HG03439 (cell line): Measurements from ENCODE around the gene PGAP1.

Experiments used
- ATAC-seq: cut with Tn5 transposase; IDR thresholded peaks from one replicate; pipeline ENCODE4 v1.9.1; 2021; ENCODE audit warnings: mild to moderate bottlenecking, moderate library complexity; ENCODE audit not compliant: unreplicated experiment

Gene PGAP1, protein sequence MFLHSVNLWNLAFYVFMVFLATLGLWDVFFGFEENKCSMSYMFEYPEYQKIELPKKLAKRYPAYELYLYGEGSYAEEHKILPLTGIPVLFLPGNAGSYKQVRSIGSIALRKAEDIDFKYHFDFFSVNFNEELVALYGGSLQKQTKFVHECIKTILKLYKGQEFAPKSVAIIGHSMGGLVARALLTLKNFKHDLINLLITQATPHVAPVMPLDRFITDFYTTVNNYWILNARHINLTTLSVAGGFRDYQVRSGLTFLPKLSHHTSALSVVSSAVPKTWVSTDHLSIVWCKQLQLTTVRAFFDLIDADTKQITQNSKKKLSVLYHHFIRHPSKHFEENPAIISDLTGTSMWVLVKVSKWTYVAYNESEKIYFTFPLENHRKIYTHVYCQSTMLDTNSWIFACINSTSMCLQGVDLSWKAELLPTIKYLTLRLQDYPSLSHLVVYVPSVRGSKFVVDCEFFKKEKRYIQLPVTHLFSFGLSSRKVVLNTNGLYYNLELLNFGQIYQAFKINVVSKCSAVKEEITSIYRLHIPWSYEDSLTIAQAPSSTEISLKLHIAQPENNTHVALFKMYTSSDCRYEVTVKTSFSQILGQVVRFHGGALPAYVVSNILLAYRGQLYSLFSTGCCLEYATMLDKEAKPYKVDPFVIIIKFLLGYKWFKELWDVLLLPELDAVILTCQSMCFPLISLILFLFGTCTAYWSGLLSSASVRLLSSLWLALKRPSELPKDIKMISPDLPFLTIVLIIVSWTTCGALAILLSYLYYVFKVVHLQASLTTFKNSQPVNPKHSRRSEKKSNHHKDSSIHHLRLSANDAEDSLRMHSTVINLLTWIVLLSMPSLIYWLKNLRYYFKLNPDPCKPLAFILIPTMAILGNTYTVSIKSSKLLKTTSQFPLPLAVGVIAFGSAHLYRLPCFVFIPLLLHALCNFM

DNA sequence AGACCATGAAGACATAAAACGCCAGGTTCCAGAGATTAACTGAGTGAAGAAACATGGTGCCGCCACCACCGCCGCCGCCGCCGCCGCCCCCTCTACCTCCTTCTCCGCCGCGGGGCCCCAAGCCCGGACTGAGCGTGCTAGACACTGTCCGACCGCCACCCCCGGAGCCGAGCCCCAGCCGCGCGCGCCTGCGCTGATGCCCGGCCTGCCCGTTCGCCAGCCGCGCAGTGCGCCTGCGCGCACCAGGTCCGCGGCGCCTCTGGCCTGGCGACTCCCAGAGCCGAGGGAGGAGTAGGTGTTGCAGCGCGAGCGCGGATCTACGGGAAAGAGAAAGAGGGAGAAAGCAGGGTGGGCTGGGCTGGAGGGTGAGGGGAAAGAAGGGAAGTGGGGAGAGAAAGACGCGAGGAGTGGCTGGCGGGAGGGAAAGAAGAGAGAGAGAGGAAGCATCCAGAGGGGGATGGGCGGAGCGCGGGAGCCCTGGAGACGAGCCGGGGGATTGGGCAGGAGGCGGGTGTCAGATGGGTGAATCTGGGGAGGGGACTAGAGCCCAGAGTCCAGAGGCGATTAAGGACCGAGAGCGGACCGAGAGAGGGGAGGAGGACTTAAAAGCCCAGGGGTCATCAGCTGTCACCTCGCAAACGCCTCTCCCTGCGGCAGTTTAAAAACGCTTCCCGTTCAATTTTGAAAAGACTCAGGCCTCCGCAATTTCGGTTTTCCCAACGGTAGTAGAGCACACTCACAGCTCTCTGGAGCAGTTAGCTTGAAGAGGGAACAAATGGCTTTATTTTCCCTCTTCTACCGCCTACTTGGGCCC, at the start of gene PGAP1:
Gene PGAP1, minus strand, starts transcription at position 146 of the 814 bp plus-strand sequence. Its CDS starts 91 bp downstream, at position 55.
- peak; percentile 86 for ATAC-seq

DNA sequence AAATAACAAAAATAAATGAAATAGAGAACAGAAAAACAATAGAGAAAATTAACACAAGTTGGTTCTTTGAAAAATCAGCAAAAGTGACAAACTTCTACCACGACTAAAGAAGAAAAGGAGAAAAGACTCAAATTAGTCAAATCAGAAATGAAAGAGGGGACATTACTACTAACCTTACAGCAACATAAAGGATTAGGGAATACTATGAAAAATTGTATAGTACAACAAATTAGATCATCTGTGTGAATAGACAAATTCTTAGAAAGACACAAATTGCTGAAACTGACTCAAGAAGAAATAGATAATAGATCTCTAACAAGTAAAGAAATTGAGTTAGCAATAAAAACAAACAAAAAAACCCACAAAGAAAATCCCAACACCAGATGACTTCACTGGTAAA, 48.5 kb upstream of the PGAP1 start:
- ATAC-seq = no peak

DNA sequence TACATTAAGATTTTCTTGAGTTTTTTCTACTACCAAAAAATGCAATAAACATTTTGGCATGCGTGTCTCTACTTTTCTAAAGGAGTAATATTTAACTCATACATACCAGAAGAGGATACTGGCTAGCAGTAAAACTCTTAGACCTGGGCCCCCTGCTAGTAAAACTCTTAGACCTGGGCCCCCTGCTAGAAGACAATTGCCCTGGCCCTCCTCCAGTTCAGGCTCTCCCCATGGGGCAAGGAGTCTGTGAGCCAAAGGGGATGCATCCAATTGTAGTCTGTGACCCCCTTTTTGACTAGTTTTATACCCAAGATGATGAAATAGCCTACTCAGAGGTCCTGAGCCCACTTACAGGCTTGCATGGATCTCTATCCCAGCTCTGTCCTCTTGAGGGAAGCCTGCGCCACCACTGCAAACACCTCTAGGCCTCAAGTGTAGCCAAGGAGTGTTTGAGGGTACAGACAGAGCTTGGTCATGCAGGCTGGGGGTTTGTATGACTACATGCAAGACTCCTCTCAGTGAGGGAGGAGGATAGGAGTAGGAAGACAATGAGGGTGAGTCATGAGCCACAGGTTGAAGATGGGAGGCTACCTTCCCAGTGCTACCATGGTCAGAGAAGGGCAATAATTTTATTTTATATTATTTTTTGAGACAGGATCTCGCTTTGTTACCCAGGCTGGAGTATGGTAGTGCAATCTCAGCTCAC, 45.2 kb upstream of the PGAP1 start:
- no peak for ATAC-seq

DNA sequence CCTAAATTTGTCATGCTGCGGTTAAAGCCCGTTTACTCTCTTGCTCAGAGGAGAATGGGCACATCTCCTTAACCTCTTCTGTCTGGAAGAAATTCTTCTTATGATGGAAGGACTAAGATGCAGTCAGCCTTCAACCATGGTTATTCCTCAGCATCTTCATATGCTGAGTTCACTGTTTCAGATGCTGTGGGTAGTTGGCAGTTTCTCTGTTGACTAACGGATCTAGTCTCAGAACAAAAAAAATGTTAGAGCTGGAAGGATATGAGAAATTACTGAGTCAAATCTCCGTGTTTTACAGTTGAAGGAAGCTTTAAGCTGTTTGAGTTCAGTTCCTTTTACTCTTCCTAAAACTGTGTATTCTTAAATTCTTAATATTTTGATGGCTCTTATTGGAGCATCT, 43.6 kb upstream of the PGAP1 start:
- ATAC-seq = no peak

DNA sequence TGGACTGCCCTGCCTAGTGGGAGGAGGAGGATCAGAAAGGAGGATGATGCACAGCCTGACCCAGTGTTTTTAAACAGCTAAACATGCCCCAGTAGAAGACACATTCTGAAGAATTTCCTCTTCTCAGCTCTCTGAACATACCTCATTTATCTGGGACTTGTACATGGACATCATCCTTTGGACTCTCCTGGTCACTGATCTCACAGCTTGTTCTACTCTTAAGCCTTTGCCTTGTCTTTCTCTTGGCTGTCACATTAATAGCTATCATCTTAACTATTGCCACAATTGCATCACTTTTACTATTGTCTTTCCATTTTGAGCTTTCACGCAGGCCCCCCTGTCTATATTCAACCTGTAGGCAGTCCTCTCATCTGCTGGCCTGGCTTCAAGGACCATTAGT, 42.0 kb upstream of the PGAP1 start:
- ATAC-seq = no peak

DNA sequence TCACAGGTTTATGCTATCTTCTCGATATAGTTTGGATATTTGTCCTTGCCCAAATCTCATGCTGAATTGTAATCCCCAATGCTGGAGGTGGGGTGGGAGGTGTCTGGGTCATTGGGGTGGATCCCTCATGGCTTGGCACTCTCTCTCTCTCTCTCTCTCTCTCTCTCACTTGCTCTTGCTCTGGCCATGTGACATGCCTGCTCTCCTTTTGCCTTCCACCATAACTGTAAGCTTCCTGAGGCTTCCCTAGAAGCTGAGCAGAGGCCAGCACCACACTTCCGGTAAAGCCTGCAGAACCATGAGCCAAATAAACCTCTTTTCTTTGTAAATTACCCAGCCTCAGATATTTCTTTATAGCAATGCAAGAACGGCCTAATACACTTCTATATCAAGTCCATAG, 41.3 kb upstream of the PGAP1 start:
- ATAC-seq = no peak

DNA sequence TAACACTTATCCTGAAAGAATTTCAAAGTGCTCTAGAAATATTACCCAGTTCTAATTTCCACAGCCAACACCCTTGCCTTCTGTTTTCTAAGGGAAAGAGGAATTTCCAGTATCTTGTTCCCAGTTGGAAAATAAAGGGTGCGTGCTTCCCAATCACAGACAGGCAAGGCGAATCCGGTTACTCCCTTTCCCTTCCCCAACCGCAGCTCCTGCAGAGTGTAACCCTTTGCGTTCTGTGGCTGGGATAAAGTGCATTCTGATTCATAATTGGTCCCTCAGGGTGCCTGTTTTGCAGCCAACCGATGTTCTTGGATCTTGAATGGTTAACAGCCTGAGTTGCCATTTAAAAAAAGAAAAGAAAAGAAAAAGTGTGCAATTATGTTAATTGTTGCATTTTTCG, 40.6 kb upstream of the PGAP1 start:
- ATAC-seq = no peak

DNA sequence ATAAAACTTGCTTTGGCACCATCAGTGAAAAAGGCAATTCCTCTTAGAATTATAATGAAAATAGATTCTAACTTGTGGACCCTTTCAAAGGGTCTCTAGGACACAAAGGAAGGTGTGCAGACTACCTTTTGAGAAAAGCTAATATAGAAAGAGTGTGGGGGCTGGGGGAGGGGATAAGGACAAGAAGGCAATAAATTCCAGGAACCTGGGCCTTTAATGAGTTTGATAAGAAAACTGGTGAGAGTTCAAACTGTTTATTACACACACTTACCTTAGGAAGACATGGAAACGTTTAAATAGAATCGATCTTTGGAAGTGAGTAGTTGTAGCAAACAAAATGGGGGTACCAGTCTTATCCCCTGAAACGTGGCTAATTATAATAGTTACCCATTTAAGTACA, 39.6 kb upstream of the PGAP1 start:
- ATAC-seq = no peak

DNA sequence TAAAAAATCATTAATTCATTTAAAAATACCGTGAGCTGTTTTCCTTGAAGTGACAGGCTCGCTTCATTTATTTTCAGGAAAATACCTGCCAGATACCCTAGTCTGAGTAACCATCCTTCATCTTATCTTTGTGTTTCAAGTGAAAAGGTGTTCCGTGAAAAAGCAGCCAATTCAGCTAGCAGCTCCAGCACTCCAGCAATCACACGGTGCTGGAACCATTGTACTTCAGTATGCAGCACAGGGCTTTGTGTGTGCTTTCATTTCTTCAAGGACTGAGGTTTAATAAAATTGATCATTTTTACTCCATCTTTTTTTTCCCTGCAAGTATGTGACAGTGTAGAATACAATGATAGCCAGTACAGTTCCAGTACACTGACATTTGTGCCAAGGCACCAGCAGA, 39.1 kb upstream of the PGAP1 start:
- ATAC-seq = no peak

DNA sequence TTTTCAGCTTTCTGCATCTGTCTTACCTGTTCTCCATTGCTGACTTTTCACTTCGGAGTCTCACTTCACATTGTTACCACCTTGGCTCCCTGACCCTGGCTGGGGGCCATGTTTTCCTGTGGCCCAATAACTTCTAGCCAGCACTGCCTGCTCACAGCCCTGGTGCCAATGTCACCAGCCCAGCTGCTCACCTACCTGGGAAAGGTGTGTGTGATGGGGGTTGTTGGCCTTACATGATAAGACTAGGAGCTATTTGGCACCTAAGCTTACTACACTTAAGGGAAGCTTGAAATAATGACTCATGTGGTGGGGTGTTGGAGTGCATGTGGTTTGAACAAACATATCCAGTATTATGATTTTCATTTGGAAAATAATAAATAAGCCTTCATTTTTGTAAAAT, 37.5 kb upstream of the PGAP1 start:
- ATAC-seq = no peak

DNA sequence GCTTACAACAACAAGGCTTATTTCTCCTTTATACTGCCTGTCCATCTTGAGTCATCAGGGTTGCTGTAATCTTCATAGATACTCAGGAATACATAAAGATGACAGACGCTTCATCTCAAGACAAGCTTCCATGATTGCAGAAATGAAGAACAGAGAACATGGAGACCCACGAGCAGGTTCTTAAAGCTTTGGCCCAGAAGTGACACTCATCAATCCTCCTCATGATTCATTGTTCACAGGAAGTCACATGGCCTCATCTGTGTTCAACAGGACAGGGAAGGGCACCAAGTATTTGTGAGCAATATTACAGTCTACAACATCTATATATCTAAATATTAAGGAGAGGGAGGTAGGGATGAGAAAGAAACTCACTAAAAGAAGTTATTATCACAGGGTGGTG, 36.5 kb upstream of the PGAP1 start:
- ATAC-seq = no peak

DNA sequence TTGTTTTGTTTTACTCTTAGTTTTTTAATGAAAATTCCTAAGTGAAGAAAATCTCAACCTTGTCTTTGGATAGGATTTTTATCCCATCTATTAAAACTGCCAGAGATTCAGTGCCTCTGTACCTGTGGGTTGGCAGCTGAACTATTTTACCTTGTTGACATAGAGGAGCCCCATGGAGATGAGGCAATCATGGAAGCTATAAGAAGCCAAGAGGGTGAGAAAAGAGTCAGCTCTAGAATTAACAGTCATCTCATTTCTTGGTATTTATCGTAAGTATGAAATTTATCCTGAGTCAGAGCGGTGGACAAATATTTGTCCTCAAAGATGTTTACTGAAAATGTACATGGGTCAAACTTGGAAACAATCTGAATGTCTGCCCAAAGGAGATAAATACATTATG, 35.8 kb upstream of the PGAP1 start:
- no peak for ATAC-seq

DNA sequence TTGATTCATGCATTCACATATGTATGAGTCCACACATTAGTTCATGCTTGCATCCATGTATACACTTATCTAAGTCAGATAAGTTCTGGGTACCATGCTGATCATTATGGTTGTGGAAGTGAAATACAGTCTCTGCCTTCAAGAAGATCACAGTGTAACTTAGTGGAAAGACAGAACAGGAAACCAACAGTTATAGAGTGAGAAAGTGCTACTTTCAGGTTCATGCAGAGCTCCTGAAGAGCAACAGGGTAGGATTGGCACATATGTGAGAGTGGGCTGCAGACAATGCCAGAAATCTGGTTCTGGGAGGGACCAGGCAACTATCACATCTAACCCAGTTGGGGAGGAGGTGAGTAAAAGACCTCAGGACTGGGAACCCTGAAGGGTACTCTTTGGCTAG, 35.4 kb upstream of the PGAP1 start:
- ATAC-seq = peak; percentile 95

DNA sequence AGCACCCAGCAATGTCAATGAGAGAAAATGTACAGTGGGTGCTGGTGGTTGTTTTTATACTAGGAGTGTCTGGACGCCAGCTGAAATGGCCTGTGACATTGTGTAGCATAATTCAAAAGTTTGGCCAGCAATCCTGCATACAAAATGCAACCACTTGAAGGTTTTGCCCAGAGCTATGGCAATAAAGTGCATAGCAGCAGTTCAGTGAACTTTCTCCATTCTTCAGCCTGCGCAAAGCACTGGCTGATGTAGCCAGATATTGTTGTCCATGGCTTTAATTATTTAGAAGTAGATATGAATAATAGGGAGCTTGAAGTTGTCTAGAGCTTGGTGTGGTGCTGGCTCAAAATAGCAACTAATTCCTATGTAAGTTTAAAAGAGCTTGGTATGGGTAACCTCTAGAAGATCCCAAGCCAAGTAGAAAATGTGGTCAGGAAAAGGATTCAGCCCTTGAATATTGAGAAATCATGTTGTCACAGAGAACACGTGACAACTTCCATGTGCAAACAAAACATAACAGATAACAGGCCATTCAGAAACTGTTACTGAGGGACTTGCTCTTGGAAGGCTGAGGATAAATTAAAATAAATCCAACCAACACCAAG, 33.3 kb upstream of the PGAP1 start:
- no peak for ATAC-seq

DNA sequence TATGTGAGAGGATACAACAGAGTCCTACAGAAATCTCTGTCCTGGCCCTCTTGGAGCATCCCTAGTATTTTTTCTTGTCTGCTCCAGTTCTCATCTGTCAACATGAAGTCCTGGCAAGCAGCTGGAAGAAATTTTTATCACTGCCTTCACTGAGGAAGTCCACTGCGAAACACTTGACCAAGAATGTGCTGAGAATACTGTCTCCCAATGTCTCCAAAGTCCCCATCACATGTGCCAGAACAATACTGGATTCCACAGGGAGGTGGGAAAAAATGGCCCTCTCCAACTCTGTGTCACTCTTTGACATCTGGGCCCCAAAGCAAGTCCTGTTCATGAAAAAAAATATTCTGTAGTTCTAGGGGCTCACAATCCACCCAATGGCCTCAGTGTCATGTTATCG, 32.8 kb upstream of the PGAP1 start:
- ATAC-seq = no peak

DNA sequence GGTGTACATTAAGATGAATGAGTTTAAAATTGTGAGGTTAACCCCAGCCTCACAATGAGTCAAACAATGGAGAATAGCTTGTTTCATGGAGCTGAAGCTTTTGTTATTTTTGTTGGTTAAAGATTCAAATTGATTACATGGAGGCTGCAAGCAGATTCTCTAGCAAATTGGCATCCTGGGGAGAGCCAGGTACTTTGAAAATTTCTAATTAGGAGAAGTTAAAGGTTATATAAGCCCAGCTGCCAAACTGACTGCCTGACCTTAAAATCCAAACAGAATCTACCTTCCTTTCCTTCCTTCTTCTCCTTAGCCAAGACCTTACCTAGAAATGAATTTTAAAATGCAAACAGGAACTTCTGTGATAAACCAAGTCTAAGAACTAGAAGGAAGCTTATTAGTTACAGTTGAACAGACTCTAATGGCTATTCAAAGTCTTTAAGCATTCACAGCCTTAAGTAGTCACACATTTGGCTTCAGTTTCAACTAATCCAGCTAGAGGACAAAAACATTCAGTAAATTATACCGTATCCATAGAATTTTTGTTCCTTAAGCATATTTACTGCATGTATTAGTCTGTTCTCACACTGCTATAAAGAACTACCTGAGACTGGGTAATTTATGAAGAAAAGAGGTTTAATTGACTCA, 31.5 kb upstream of the PGAP1 start:
- ATAC-seq = no peak

DNA sequence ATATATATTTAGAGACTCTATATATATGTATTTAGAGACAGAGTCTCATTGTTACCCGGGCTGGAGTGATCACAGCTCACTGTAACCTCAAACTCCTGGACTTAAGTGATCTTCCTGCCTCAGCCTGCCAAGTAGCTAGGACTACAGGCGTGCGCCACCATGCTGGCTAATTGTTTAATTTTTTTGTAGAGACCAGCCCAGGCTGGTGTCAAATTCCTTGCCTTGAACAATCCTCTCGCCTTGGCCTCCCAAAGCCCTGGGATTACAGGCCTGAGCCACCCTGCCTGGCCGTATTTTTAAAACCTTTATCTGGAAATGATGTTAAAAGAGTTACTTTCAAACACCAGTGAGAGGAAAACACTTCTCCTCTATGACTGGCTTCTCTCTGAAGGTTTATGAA, 30.9 kb upstream of the PGAP1 start:
- ATAC-seq = no peak

DNA sequence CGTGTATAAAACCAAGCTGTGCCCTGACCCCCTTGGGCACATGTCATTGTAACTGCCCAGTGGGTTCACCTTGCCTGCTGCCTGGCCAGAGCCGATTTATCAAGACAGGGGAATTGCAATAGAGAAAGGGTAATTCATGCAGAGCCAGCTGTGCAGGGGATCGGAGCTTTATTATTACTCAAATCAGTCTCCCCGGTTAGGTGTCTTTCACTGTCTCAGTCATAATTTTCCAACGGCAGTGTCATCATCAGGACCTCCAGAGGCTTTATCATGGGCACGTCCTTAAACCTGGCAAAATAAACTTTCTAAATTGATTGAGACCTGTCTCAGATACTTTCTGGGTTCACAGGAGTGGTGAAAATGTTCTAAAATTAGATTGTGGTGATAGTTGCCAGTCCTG, 29.6 kb upstream of the PGAP1 start:
- no peak for ATAC-seq

DNA sequence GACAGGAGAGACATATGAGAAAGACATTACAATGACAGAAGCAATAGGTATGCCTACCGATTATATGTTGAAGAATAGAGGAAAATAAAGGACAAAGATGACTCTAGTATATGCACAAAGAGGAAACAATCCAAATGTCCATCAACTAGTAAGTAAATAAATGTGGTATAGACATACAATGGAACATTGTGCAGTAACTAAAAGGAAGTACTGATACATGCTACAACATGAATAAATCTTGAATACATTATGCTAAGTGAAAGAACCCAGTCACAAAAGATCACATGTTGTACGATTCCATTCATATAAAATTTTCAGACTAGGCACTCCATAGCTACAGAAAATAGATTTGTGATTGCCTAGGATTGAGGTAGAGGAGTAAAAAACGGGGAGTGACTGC, 28.5 kb upstream of the PGAP1 start:
- no peak for ATAC-seq

DNA sequence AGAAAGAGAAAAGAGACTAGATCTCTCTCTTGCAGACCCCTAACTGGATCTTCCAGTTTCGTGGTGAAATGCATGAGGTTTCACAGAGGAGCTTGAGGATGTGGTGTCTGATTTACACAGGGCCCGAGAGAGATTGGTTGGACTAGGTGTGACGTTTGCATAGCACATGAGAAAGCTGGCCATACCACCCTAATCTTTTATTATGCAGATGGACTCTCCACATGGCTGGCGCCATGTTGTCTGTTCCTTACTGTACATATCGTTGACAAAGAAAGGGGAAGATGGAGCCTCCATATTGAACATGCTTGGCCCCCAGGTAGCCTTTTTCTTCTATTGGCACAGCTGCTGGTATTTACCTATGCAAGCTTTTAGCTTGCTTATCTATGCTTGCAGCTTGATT, 27.5 kb upstream of the PGAP1 start:
- ATAC-seq = no peak
